ENCODE measurements around the gene SERHL2. TPM values are rescaled to one million over a fixed set of nuclear protein-coding genes. Genes with fewer than 3 reads are reported as not detected.

SERHL2 gene
- total RNA-seq, 5 donors from 2014 or later (not counting 1 experiment from before 2014, with no cell fraction given): 0.70 to 1.6 (median 1.0) TPM

GRCh38 chr22:42584364-42584940 is 30.7 kb downstream of the SERHL2 start:
- ChIA-PET POLR2A (interaction anchor here in 1 of 2 donors (0.9 kb wide), 1 partner anchor 20 kb away, joined by 3 read pairs; no protein-coding TSS in a partner anchor), CTCF (interaction anchor here in 1 of 2 donors (0.6 kb wide), 1 partner anchor 40 kb away, joined by 3 read pairs; no protein-coding TSS in a partner anchor)
- Histone ChIP-seq H3K27ac (ENCODE audit: low read length) (no peak overlapping the region), H3K4me3 (ENCODE audit: control insufficient read depth in 1 of 2, extremely low read depth in 1 of 2, low read length in 1 of 2) (no peak overlapping the region), H3K4me1 (ENCODE audit: control insufficient read depth in 1 of 2, extremely low read depth in 1 of 2, insufficient read depth in 2 of 2, low read length in 2 of 2) (peaks cover 2 to 18% of the 10 kb centered on the region in 2 experiments), H3K9me3 (no peaks in the 10 kb centered on the region), H3K36me3 (ENCODE audit: control insufficient read depth in 2 of 2, extremely low read depth in 1 of 2, insufficient read depth in 1 of 2, low read length in 1 of 2) (peaks cover 24 to 52% of the 10 kb centered on the region in 2 donors), H3K27me3 (replicated peaks in 1 of 2; ENCODE audit: control insufficient read depth in 2 of 2, extremely low read depth in 1 of 2, insufficient read depth in 2 of 2, low read length in 1 of 2) (no peaks in the 10 kb centered on the region)
- WGBS (ENCODE audit: insufficient coverage): 93% methylated on average over 2 of the region's 4 CpGs
- Mint-ChIP-seq H3K36me3 (peaks cover 42% of the 10 kb centered on the region), H3K4me1 (peaks cover 13 to 17% (median 16%) of the 10 kb centered on the region in 3 donors), H3K9me3 (no peaks in the 10 kb centered on the region), H3K27me3 (no peaks in the 10 kb centered on the region), H3K4me3 (no peak overlapping the region), H3K27ac (no peak overlapping the region)
- ATAC-seq (replicated peaks in 1 of 4) (no peak), DNase-seq (no peak)

- Histone ChIP-seq H3K27ac (ENCODE audit: low read length) (no peak overlapping the region), H3K9me3 (no peaks in the 10 kb centered on the region), H3K27me3 (replicated peaks in 1 of 2; ENCODE audit: control insufficient read depth in 2 of 2, extremely low read depth in 1 of 2, insufficient read depth in 2 of 2, low read length in 1 of 2) (no peaks in the 10 kb centered on the region), H3K4me3 (ENCODE audit: control insufficient read depth in 1 of 2, extremely low read depth in 1 of 2, low read length in 1 of 2) (no peak overlapping the region), H3K36me3 (ENCODE audit: control insufficient read depth in 2 of 2, extremely low read depth in 1 of 2, insufficient read depth in 1 of 2, low read length in 1 of 2) (peaks cover 26 to 55% of the 10 kb centered on the region in 2 donors), H3K4me1 (ENCODE audit: control insufficient read depth in 1 of 2, extremely low read depth in 1 of 2, insufficient read depth in 2 of 2, low read length in 2 of 2) (peaks cover 2 to 18% of the 10 kb centered on the region in 2 experiments)
- Mint-ChIP-seq H3K4me1 (peaks cover 13 to 17% (median 14%) of the 10 kb centered on the region in 3 donors), H3K4me3 (no peak overlapping the region), H3K36me3 (peaks cover 48% of the 10 kb centered on the region), H3K9me3 (no peaks in the 10 kb centered on the region), H3K27ac (no peak overlapping the region), H3K27me3 (no peaks in the 10 kb centered on the region)
- DNase-seq (no peak), ATAC-seq (replicated peaks in 1 of 4) (no peak)
- ChIA-PET CTCF (interaction anchor here in 1 of 2 donors (0.6 kb wide), 1 partner anchor 41 kb away, joined by 3 read pairs; no protein-coding TSS in a partner anchor), POLR2A (interaction anchor here in 1 of 2 donors (0.6 to 0.9 kb wide), 2 partner anchors 15 to 20 kb away, joined by 3 to 4 read pairs; no protein-coding TSS in a partner anchor)
- WGBS (ENCODE audit: insufficient coverage): 92% methylated on average over 3 of the region's 8 CpGs
Observed at GRCh38 chr22:42585096-42585495, 31.3 kb downstream of the SERHL2 start.

- no peaks in the 10 kb centered on the region for H3K9me3 Mint-ChIP-seq
- Histone ChIP-seq H3K9me3 (no peaks in the 10 kb centered on the region), H3K27ac (ENCODE audit: low read length) (no peak overlapping the region), H3K4me1 (ENCODE audit: control insufficient read depth in 1 of 2, extremely low read depth in 1 of 2, insufficient read depth in 2 of 2, low read length in 2 of 2) (peaks cover 0 to 11% of the 10 kb centered on the region in 2 experiments), H3K4me3 (ENCODE audit: control insufficient read depth in 1 of 2, extremely low read depth in 1 of 2, low read length in 1 of 2) (no peak overlapping the region), H3K27me3 (replicated peaks in 1 of 2; ENCODE audit: control insufficient read depth in 2 of 2, extremely low read depth in 1 of 2, insufficient read depth in 2 of 2, low read length in 1 of 2) (no peaks in the 10 kb centered on the region), H3K36me3 (ENCODE audit: control insufficient read depth in 2 of 2, extremely low read depth in 1 of 2, insufficient read depth in 1 of 2, low read length in 1 of 2) (peaks cover 29 to 64% of the 10 kb centered on the region in 2 donors)
- DNase-seq (no peak), ATAC-seq (replicated peaks in 1 of 4) (no peak)
- no peaks in the 10 kb centered on the region for H3K27me3 Mint-ChIP-seq
- no peak overlapping the region for H3K4me3 Mint-ChIP-seq
- POLR2A ChIA-PET: no interaction called here
- 100% methylated on average over 1 of the region's 4 CpGs for WGBS (ENCODE audit: insufficient coverage)
- H3K27ac Mint-ChIP-seq: no peak overlapping the region
- H3K36me3 Mint-ChIP-seq: peaks cover 48% of the 10 kb centered on the region
- CTCF ChIA-PET: no interaction called here
- H3K4me1 Mint-ChIP-seq: peaks cover 8 to 9% (median 8%) of the 10 kb centered on the region in 3 donors
Observed at GRCh38 chr22:42586381-42586780, 32.6 kb downstream of the SERHL2 start.

- Mint-ChIP-seq H3K9me3 (no peaks in the 10 kb centered on the region), H3K4me3 (no peak overlapping the region), H3K27ac (no peak overlapping the region), H3K4me1 (peaks cover 0 to under 1% (median 0%) of the 10 kb centered on the region in 3 donors), H3K27me3 (no peaks in the 10 kb centered on the region), H3K36me3 (peaks cover 53% of the 10 kb centered on the region)
- H3K27me3 ChIP-seq (replicated peaks in 1 of 2; ENCODE audit: control insufficient read depth in 2 of 2, extremely low read depth in 1 of 2, insufficient read depth in 2 of 2, low read length in 1 of 2): no peaks in the 10 kb centered on the region
- H3K9me3 ChIP-seq: no peaks in the 10 kb centered on the region
- DNase-seq: no peak
- 100% methylated on average over 1 of the region's 5 CpGs for WGBS (ENCODE audit: insufficient coverage)
- no peak overlapping the region for H3K4me3 ChIP-seq (ENCODE audit: control insufficient read depth in 1 of 2, extremely low read depth in 1 of 2, low read length in 1 of 2)
- no peak overlapping the region for H3K27ac ChIP-seq (ENCODE audit: low read length)
- H3K4me1 ChIP-seq (ENCODE audit: control insufficient read depth in 1 of 2, extremely low read depth in 1 of 2, insufficient read depth in 2 of 2, low read length in 2 of 2): peaks cover 0 to 3% of the 10 kb centered on the region in 2 experiments
- peaks cover 38 to 77% of the 10 kb centered on the region in 2 donors for H3K36me3 ChIP-seq (ENCODE audit: control insufficient read depth in 2 of 2, extremely low read depth in 1 of 2, insufficient read depth in 1 of 2, low read length in 1 of 2)
- ATAC-seq (replicated peaks in 1 of 4): no peak
- ChIA-PET POLR2A (interaction anchor here in 1 of 2 donors (0.6 kb wide), 1 partner anchor 947 kb away, joined by 3 read pairs; no protein-coding TSS in a partner anchor), CTCF (no interaction called here)
Observed at GRCh38 chr22:42587588-42588175, 33.9 kb downstream of the SERHL2 start.

GRCh38 chr22:42591987-42592386 is 38.2 kb downstream of the SERHL2 start:
- ATAC-seq (replicated peaks in 1 of 4) (no peak), DNase-seq (no peak)
- Mint-ChIP-seq H3K27me3 (no peaks in the 10 kb centered on the region), H3K36me3 (peaks cover 43% of the 10 kb centered on the region), H3K27ac (no peak overlapping the region), H3K4me3 (no peak overlapping the region), H3K9me3 (no peaks in the 10 kb centered on the region), H3K4me1 (no peaks in the 10 kb centered on the region)
- no peak overlapping the region for H3K27ac ChIP-seq (ENCODE audit: low read length)
- H3K27me3 ChIP-seq (replicated peaks in 1 of 2; ENCODE audit: control insufficient read depth in 2 of 2, extremely low read depth in 1 of 2, insufficient read depth in 2 of 2, low read length in 1 of 2): no peaks in the 10 kb centered on the region
- WGBS (ENCODE audit: insufficient coverage): 100% methylated on average over 2 of the region's 12 CpGs
- H3K36me3 ChIP-seq (ENCODE audit: control insufficient read depth in 2 of 2, extremely low read depth in 1 of 2, insufficient read depth in 1 of 2, low read length in 1 of 2): peaks cover 32 to 84% of the 10 kb centered on the region in 2 donors
- POLR2A ChIA-PET: interaction anchor here in 1 of 2 donors (0.6 kb wide), 1 partner anchor 23 kb away, joined by 3 read pairs; the partner anchor contains the start of gene POLDIP3
- H3K4me1 ChIP-seq (ENCODE audit: control insufficient read depth in 1 of 2, extremely low read depth in 1 of 2, insufficient read depth in 2 of 2, low read length in 2 of 2): no peaks in the 10 kb centered on the region
- no peaks in the 10 kb centered on the region for H3K9me3 ChIP-seq
- CTCF ChIA-PET: no interaction called here
- no peak overlapping the region for H3K4me3 ChIP-seq (ENCODE audit: control insufficient read depth in 1 of 2, extremely low read depth in 1 of 2, low read length in 1 of 2)

GRCh38 chr22:42595434-42595833 is 41.7 kb downstream of the SERHL2 start:
- ChIA-PET CTCF (interaction anchor here in 1 of 2 donors (0.5 to 0.7 kb wide), 2 partner anchors 454 to 904 kb away, joined by 4 to 6 read pairs; no protein-coding TSS in a partner anchor), POLR2A (no interaction called here)
- Histone ChIP-seq H3K4me1 (ENCODE audit: control insufficient read depth in 1 of 2, extremely low read depth in 1 of 2, insufficient read depth in 2 of 2, low read length in 2 of 2) (no peaks in the 10 kb centered on the region), H3K36me3 (ENCODE audit: control insufficient read depth in 2 of 2, extremely low read depth in 1 of 2, insufficient read depth in 1 of 2, low read length in 1 of 2) (peaks cover 27 to 87% of the 10 kb centered on the region in 2 donors), H3K27ac (ENCODE audit: low read length) (no peak overlapping the region), H3K9me3 (no peaks in the 10 kb centered on the region), H3K4me3 (ENCODE audit: control insufficient read depth in 1 of 2, extremely low read depth in 1 of 2, low read length in 1 of 2) (no peak overlapping the region), H3K27me3 (replicated peaks in 1 of 2; ENCODE audit: control insufficient read depth in 2 of 2, extremely low read depth in 1 of 2, insufficient read depth in 2 of 2, low read length in 1 of 2) (no peaks in the 10 kb centered on the region)
- Mint-ChIP-seq H3K4me1 (peaks cover 0 to 5% (median 0%) of the 10 kb centered on the region in 3 donors), H3K27ac (no peak overlapping the region), H3K9me3 (no peaks in the 10 kb centered on the region), H3K4me3 (no peak overlapping the region), H3K27me3 (no peaks in the 10 kb centered on the region), H3K36me3 (peaks cover 45% of the 10 kb centered on the region)
- WGBS (ENCODE audit: insufficient coverage): 80% methylated on average over 2 of the region's 3 CpGs
- no peak for ATAC-seq (replicated peaks in 1 of 4)
- DNase-seq: no peak
